A549 (cell line): ENCODE data around the gene KHDRBS1. TPM values are rescaled to one million over a fixed set of nuclear protein-coding genes. Genes with fewer than 3 reads are reported as not detected.
"Not testable (repeated sequence)": the region's sequence is repeated elsewhere in the genome, so short reads cannot be mapped to it uniquely, and the experiment has no call there.

Source experiments
- ATAC-seq, 2 experiments: fragments of 200-7000 bp in 1 of 2; fragments of >200 bp in 1 of 2; cut with Nextera tagmentation in 1 of 2; cut with Tn5 transposase in 1 of 2; 3 replicates each; pipeline versions ENCODE4 v1.8.0 to v1.9.1; 2018 to 2020; ENCODE audit warnings: mild to moderate bottlenecking in 1 of 2, moderate library complexity in 1 of 2
- CTCF ChIA-PET: fragments of 300-600 bp; sonication (Branson Sonifier 250); formaldehyde crosslinking; extraction: SDS; loops from one replicate; lab custom pipeline; 2021; ENCODE audit warnings: antibody characterized with exemption, inconsistent platforms; lab: Yijun Ruan, JAX
- POLR2A ChIA-PET: fragments of 350-600 bp; formaldehyde crosslinking; extraction: SDS; loops from one replicate; lab custom pipeline; 2021; ENCODE audit warnings: antibody characterized with exemption, inconsistent platforms; lab: Yijun Ruan, JAX
- DNase-seq, 2 experiments: peaks; one replicate each; pipeline versions ENCODE4 v3.0.0 to v3.0.0-alpha.2; 2011 to 2016; ENCODE audit warnings: low read depth in 1 of 2, low spot score in 1 of 2
- FAIRE-seq: peaks from 2 replicates; lab custom pipeline; 2011; peaks lifted over from hg19 to GRCh38; lab: Jason Lieb, UNC
- H3K27ac ChIP-seq, 2 experiments: fragments of >200 bp; sonication (Bioruptor Twin); formaldehyde crosslinking; 3 replicates each; pipeline ENCODE4 v1.5.1; 2016 to 2017
- H3K4me1 ChIP-seq: fragments of >200 bp; sonication (Bioruptor Twin); formaldehyde crosslinking; 3 replicates; pipeline ENCODE4 v1.6.1; 2016
- H3K4me2 ChIP-seq: fragments of >200 bp; sonication (Bioruptor Twin); formaldehyde crosslinking; 3 replicates; pipeline ENCODE4 v1.6.1; 2016
- H3K4me3 ChIP-seq: fragments of >200 bp; sonication (Bioruptor Twin); formaldehyde crosslinking; 3 replicates; pipeline ENCODE4 v1.5.1; 2016
- H3K9me3 ChIP-seq: fragments of >200 bp; sonication (Bioruptor Twin); formaldehyde crosslinking; 3 replicates; pipeline ENCODE4 v1.6.1; 2016
- BCL3 ChIP-seq: fragments of >200 bp; sonication (Bioruptor Twin); formaldehyde crosslinking; IDR thresholded peaks from 3 replicates; pipeline ENCODE4 v1.6.1; 2016
- CBX8 ChIP-seq: fragments of 200-600 bp; sonication (generic); IDR thresholded peaks from 2 replicates; pipeline ENCODE4 v1.6.1; 2016
- CEBPB ChIP-seq, 2 experiments: fragments of >200 bp in 1 of 2; sonication (Bioruptor Twin) in 1 of 2; formaldehyde crosslinking in 1 of 2; IDR thresholded peaks; 2 replicates each; pipeline ENCODE4 v1.6.1; 2012 to 2016
- E2F6 ChIP-seq: IDR thresholded peaks from 2 replicates; pipeline ENCODE4 v1.6.1; 2012; ENCODE audit warnings: low read depth, borderline replicate concordance
- HES2 ChIP-seq: fragments of >200 bp; sonication (Bioruptor Twin); formaldehyde crosslinking; IDR thresholded peaks from 2 replicates; pipeline ENCODE4 v1.6.1; 2016
- HOXA7 ChIP-seq: fragments of 250-450 bp; sonication (Bioruptor Pico); IDR thresholded peaks from 2 replicates; pipeline ENCODE4 v1.5.0; 2020; ENCODE audit warnings: mild to moderate bottlenecking, moderate library complexity
- HOXB13 ChIP-seq: fragments of 250-450 bp; sonication (Bioruptor Pico); IDR thresholded peaks from 2 replicates; pipeline ENCODE4 v1.5.0; 2020; ENCODE audit warnings: low read depth, mild to moderate bottlenecking, moderate library complexity
- JUN ChIP-seq, 2 experiments: fragments of >200 bp; sonication (Bioruptor Twin); formaldehyde crosslinking; IDR thresholded peaks; 2 replicates in 1 of 2; 3 replicates in 1 of 2; pipeline ENCODE4 v1.6.1; 2016 to 2017
- KDM1A ChIP-seq: fragments of 200-600 bp; sonication (generic); IDR thresholded peaks from 2 replicates; pipeline ENCODE4 v1.6.1; 2016; ENCODE audit warnings: low read depth, mild to moderate bottlenecking
- MAZ ChIP-seq: fragments of 150-350 bp; IDR thresholded peaks from 2 replicates; pipeline ENCODE4 v1.6.1; 2014; ENCODE audit warnings: antibody characterized with exemption, low read depth, low read length, borderline replicate concordance
- NR3C1 ChIP-seq: fragments of >200 bp; sonication (Bioruptor Twin); formaldehyde crosslinking; IDR thresholded peaks from 3 replicates; pipeline ENCODE4 v1.6.1; 2017
- PBX3 ChIP-seq: IDR thresholded peaks from 2 replicates; pipeline ENCODE4 v1.6.1; 2012
- PHF8 ChIP-seq: fragments of 200-600 bp; sonication (generic); IDR thresholded peaks from 2 replicates; pipeline ENCODE4 v1.6.1; 2016; ENCODE audit warnings: low read depth, mild to moderate bottlenecking, antibody characterized with exemption, moderate library complexity, borderline replicate concordance
- RAD21 ChIP-seq, 2 experiments: fragments of >200 bp in 1 of 2; sonication (Bioruptor Twin) in 1 of 2; formaldehyde crosslinking in 1 of 2; IDR thresholded peaks in 1 of 2; conservative IDR thresholded peaks in 1 of 2; 2 replicates in 1 of 2; 3 replicates in 1 of 2; pipeline ENCODE4 v1.6.1; 2012 to 2018; ENCODE audit warnings: inconsistent platforms in 1 of 2
- RARB ChIP-seq: fragments of 250-450 bp; sonication (Bioruptor Pico); IDR thresholded peaks from 2 replicates; pipeline ENCODE4 v1.8.0; 2021; ENCODE audit warnings: mild to moderate bottlenecking, moderate library complexity
- RFX5 ChIP-seq: fragments of 450-650 bp; IDR thresholded peaks from 2 replicates; pipeline ENCODE4 v1.7.1; 2014; ENCODE audit warnings: antibody characterized with exemption, mild to moderate bottlenecking, moderate library complexity
- ZC3H11A ChIP-seq: fragments of 450-650 bp; IDR thresholded peaks from 2 replicates; pipeline ENCODE4 v1.6.1; 2014; ENCODE audit warnings: antibody characterized with exemption, mild to moderate bottlenecking
- whole genome bisulfite sequencing: methylation state at CpG from one replicate; pipeline ENCODE4 v1.1.6; 2017; ENCODE audit errors: missing lambda C conversion rate; 5-methylcytosine and 5-hydroxymethylcytosine counted together
- polyA plus RNA-seq, 4 experiments: library from polyadenylated mRNA; depleted of rRNA in 3 of 4; stranded (reverse); fragments of >200 nt; fragmentation: RNase III in 1 of 4; extraction: RNeasy Plus Mini Kit Qiagen cat#74134 plus additional on column Dnase treatment in 1 of 4; gene quantifications; 2 replicates in 3 of 4; 3 replicates in 1 of 4; pipeline ENCODE4 v1.2.3, GENCODE V29; 2011 to 2017
- TF ChIP-seq, protein P1 (sequence below): fragments of 150-350 bp; IDR thresholded peaks from 2 replicates; pipeline ENCODE4 v1.6.1; 2014; ENCODE audit warnings: low read depth, mild to moderate bottlenecking, low read length

Gene KHDRBS1
- polyA plus RNA-seq, 2 of the 4 experiments (the other 2 are of a cell fraction) = 60.6 to 109 TPM

DNA sequence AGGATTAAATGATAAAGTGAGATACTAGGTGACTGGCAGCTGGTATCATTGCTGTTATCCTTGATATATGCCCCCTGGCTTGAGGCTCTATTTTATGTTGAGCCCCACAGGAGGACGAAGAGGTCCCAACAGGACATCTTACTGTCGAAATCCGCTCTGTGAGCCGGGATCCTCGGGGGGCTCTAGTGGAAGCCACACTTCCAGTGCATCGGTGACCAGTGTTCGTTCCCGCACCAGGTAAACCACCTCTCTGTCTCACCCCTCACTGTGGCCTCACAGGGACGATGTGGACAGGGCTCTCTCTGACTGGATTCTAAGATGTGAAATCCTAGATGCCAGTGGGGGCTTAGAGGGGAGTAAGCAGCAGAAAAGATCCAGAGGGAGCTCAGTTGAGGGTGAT, 61.2 kb downstream of the KHDRBS1 start:
- Histone ChIP-seq H3K4me1 (peaks cover 16% of the 10 kb centered on the region), H3K4me2 (no peak overlapping the region)
- FAIRE-seq = no peak

GRCh38 chr1:32077451-32077850, 63.8 kb downstream of the KHDRBS1 start:
- Histone ChIP-seq H3K4me1 (peaks cover 8% of the 10 kb centered on the region; the same call in 1 of the 3 replicates), H3K4me2 (no peak overlapping the region), H3K4me3 (no peak overlapping the region), H3K9me3 (no peaks in the 10 kb centered on the region), H3K27ac (no peak overlapping the region)
- ChIA-PET CTCF (interaction anchor here (0.5 to 1.2 kb wide), 2 partner anchors 20 to 32 kb away, joined by 3 read pairs; no protein-coding TSS in a partner anchor), POLR2A (no interaction called here)
- no peak for DNase-seq
- TF ChIP-seq HES2 (no peak), MAZ (no peak), JUN (IDR thresholded peaks at IDR 0.05) (no peak), PHF8 (no peak), BCL3 (no peak)
- ATAC-seq = no peak
- WGBS = 82% methylated on average over 3 of the region's 3 CpGs
- no peak for FAIRE-seq

More for the DNA sequence above, 61.2 kb downstream of the KHDRBS1 start:
- ATAC-seq = no peak
- H3K27ac ChIP-seq = no peak overlapping the region
- CTCF ChIA-PET = interaction anchor here (1.5 kb wide), 1 partner anchor 34 kb away, joined by 5 read pairs; no protein-coding TSS in a partner anchor
- no peaks in the 10 kb centered on the region for H3K9me3 ChIP-seq
- 94% methylated on average over 7 of the region's 9 CpGs for WGBS
- TF ChIP-seq RARB (CRISPR knock-in tag) = no peak
- no peak for TF ChIP-seq PBX3
- no peak for TF ChIP-seq E2F6
- TF ChIP-seq NR3C1 = no peak
- TF ChIP-seq CBX8 = no peak
- TF ChIP-seq, protein P1, sequence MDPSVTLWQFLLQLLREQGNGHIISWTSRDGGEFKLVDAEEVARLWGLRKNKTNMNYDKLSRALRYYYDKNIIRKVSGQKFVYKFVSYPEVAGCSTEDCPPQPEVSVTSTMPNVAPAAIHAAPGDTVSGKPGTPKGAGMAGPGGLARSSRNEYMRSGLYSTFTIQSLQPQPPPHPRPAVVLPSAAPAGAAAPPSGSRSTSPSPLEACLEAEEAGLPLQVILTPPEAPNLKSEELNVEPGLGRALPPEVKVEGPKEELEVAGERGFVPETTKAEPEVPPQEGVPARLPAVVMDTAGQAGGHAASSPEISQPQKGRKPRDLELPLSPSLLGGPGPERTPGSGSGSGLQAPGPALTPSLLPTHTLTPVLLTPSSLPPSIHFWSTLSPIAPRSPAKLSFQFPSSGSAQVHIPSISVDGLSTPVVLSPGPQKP = no peak
- no peak for TF ChIP-seq KDM1A
- no peak for TF ChIP-seq CEBPB (IDR thresholded peaks at IDR 0.05)
- TF ChIP-seq RFX5 = no peak
- TF ChIP-seq HOXA7 (CRISPR knock-in tag) = no peak
- DNase-seq = no peak
- H3K4me3 ChIP-seq = no peak overlapping the region
- POLR2A ChIA-PET = no interaction called here

GRCh38 chr1:32082022-32082421, 68.4 kb downstream of the KHDRBS1 start:
- ChIA-PET POLR2A (interaction anchor here (0.5 to 1.2 kb wide), 2 partner anchors 9 to 73 kb away, joined by 3 to 5 read pairs; partner anchors contain the start of gene TMEM39B), CTCF (interaction anchor here (0.7 to 2.0 kb wide), 4 partner anchors 9 to 450 kb away, joined by 3 to 8 read pairs (median 4); partner anchors contain the start of gene TMEM39B)
- WGBS = 92% methylated on average over 1 of the region's 1 CpG

DNA sequence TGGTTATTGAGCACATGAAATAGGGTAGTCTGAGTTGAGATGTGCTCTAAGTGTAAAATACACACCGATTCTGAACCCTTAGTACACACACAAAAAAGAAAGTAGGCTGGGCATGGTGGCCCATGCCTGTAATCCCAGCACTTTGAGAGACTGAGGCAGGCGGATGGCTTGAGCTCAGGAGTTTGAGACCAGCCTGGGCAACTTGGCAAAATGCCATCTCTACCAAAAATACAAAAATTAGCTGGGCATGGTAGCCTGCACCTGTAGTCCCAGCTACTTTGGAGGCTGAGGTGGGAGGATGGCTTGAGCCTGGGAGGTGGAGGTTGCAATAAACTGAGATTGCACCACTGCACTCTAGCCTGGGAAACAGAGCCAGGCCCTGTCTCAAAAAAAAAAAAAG, 72.7 kb downstream of the KHDRBS1 start:
- DNase-seq, H3K27ac ChIP-seq, H3K9me3 ChIP-seq, H3K4me1 ChIP-seq, FAIRE-seq, ATAC-seq, H3K4me2 ChIP-seq, H3K4me3 ChIP-seq: not testable (repeated sequence)
- ChIA-PET POLR2A (interaction anchor here (1.0 kb wide), 1 partner anchor 13 kb away, joined by 3 read pairs; the partner anchor contains the start of gene TMEM39B), CTCF (interaction anchor here (1.0 to 1.5 kb wide), 2 partner anchors 14 to 22 kb away, joined by 3 to 5 read pairs; no protein-coding TSS in a partner anchor)
- WGBS = 90% methylated on average over 2 of the region's 2 CpGs

More at GRCh38 chr1:32082022-32082421, 68.4 kb downstream of the KHDRBS1 start:
- TF ChIP-seq ZC3H11A (no peak), HOXB13 (no peak), RAD21 (conservative IDR thresholded peaks at IDR 0.05 in 1 of 2, IDR thresholded peaks at IDR 0.05 in 1 of 2) (no peak)
- ATAC-seq (no peak), DNase-seq (no peak), FAIRE-seq (no peak)
- Histone ChIP-seq H3K9me3 (no peaks in the 10 kb centered on the region), H3K27ac (no peak overlapping the region), H3K4me1 (no peaks in the 10 kb centered on the region), H3K4me2 (no peak overlapping the region), H3K4me3 (no peak overlapping the region)
